Heart left ventricle (tissue), 16 donors: ENCODE measurements around the gene HFM1. TPM values are rescaled to one million over a fixed set of nuclear protein-coding genes. Genes with fewer than 3 reads are reported as not detected.

Experiments used
- ATAC-seq, 4 donors: fragments of 200-7000 bp; cut with Tn5 transposase; one replicate each; pipeline ENCODE4 v1.9.1; 2020 to 2022; ENCODE audit warnings: moderate library complexity in 4 of 4, mild to moderate bottlenecking in 3 of 4, moderate number of reproducible peaks in 1 of 4
- DNase-seq, 5 donors: peaks; one replicate each; pipeline ENCODE4 v3.0.0-alpha.2; 2020
- H3K27ac ChIP-seq, 12 donors: fragments of 200-600 bp; sonication (generic) in 4 of 12; one replicate each; pipeline versions ENCODE4 v1.5.0 to v1.8.0; 2016 to 2022; ENCODE audit warnings: mild to moderate bottlenecking in 2 of 12
- H3K27me3 ChIP-seq, 9 donors: fragments of 200-600 bp; sonication (generic) in 2 of 9; one replicate each; pipeline versions ENCODE4 v1.5.1 to v1.8.0; 2016 to 2022; ENCODE audit warnings: mild to moderate bottlenecking in 3 of 9
- H3K36me3 ChIP-seq, 9 donors: fragments of 200-600 bp; sonication (generic) in 2 of 9; one replicate each; pipeline versions ENCODE4 v1.5.0 to v1.8.0; 2018 to 2022; ENCODE audit warnings: mild to moderate bottlenecking in 2 of 9
- H3K4me1 ChIP-seq, 12 donors: fragments of 200-600 bp; sonication (generic) in 4 of 12; one replicate each; pipeline versions ENCODE4 v1.5.0 to v1.8.0; 2016 to 2022; ENCODE audit warnings: mild to moderate bottlenecking in 3 of 12
- H3K4me3 ChIP-seq, 12 donors: fragments of 200-600 bp; sonication (generic) in 4 of 12; one replicate each; pipeline versions ENCODE4 v1.5.0 to v1.8.0; 2017 to 2022; ENCODE audit warnings: mild to moderate bottlenecking in 9 of 12, moderate library complexity in 4 of 12
- H3K9me3 ChIP-seq, 12 donors: fragments of 200-600 bp; sonication (generic) in 4 of 12; one replicate each; pipeline versions ENCODE4 v1.5.0 to v1.8.0; 2016 to 2022; ENCODE audit warnings: mild to moderate bottlenecking in 1 of 12
- CTCF ChIP-seq, 12 donors: fragments of 200-600 bp; sonication (generic) in 4 of 12; IDR thresholded peaks; one replicate each; pipeline versions ENCODE4 v1.5.0 to v1.8.0; 2018 to 2022; ENCODE audit warnings: antibody characterized with exemption in 12 of 12, mild to moderate bottlenecking in 5 of 12
- POLR2A ChIP-seq, 2 donors: fragments of 450-650 bp; IDR thresholded peaks; one replicate each; pipeline ENCODE4 v1.6.1; 2017; ENCODE audit warnings: antibody characterized with exemption in 2 of 2, mild to moderate bottlenecking in 2 of 2, moderate library complexity in 2 of 2
- WGBS, 4 donors: extraction: QIAGEN DNeasy Blood & Tissue Kit in 2 of 4; methylation state at CpG; one replicate each; pipeline versions ENCODE4 v1.1.5 to v1.1.7; 2013 to 2018; 5-methylcytosine and 5-hydroxymethylcytosine counted together
- intact Hi-C, 10 donors: fragments of 100-400 bp; cut with DNase I; formaldehyde crosslinking; loops; one replicate each; pipeline versions ENCODE4 v1.11.1 to v1.14.2; 2022
- polyA plus RNA-seq, 2 donors: library from polyadenylated mRNA; stranded (reverse); fragments of 200-250 nt; gene quantifications; one replicate each; pipeline ENCODE4 v1.2.3, GENCODE V29; 2013
- total RNA-seq, 9 donors: library from RNA; depleted of rRNA in 2 of 9; stranded (reverse); fragments of >200 nt in 2 of 9; fragmentation: NEBNext Ultra II Directional in 3 of 9; extraction: Animal tissue kit (Norgen Biotek cat#: 25700) in 3 of 9; gene quantifications; one replicate each; pipeline versions ENCODE4 v1.1.0 to v1.2.4, GENCODE V29; 2016 to 2023
- donor health status: ischemic (EF 13 %, LVEDD 7.1; RV severe dilation, severe dysfunction).
- donor health status: healthy with polysubstance abuse.
- donor health status: DM: no; HTN: yes; CAD: no.
- donor health status: DM: no; HTN: no; CAD: no.
- donor health status: ischemic (EF 25% LVEDD 6.9; RV normal size, moderate dysfunction).
- donor health status: ischemic (EF 25% LVEDD 5.7; RV mildly dilated, moderate dysfunction).
- donor health status: healthy.
- donor health status: DM: yes; HTN: yes; CAD: no.
- donor health status: ischemic (EF 35%, LVEDD 5.7; RV mildly dilated, moderate dysfunction).
- donor health status: nonischemic (EF 11% LVEDD 7.7; RV severe dilation, severe dysfunction).
- donor health status: DM: yes; HTN: yes; CAD: no.
- donor health status: PGD.
- donor health status: ischemic (EF 29% LVEDD 5.4; RV normal size, mild dysfunction).
- donor health status: nonischemic (EF 23%, LVEDD 6.1; RV moderate dilation, normal function).

HFM1 gene
- total and polyA plus RNA-seq, 11 donors: 0.17 to 5.8 (median 2.3) TPM

GRCh38 chr1:91412371-91412770, 7.7 kb upstream of the HFM1 start:
- no peak overlapping the region for H3K4me3 ChIP-seq
- H3K36me3 ChIP-seq: no peaks in the 10 kb centered on the region
- intact Hi-C loops: loop anchor here in 1 of 10 donors (5.0 kb wide), 1 partner anchor 500 kb away; no protein-coding TSS in a partner anchor
- no peaks in the 10 kb centered on the region for H3K9me3 ChIP-seq
- peaks cover 0 to 3% (median 0%) of the 10 kb centered on the region in 9 donors for H3K27me3 ChIP-seq
- H3K27ac ChIP-seq: no peak overlapping the region
- TF ChIP-seq POLR2A (IDR thresholded peaks at IDR 0.05) (no peak), CTCF (IDR thresholded peaks at IDR 0.05) (no peak)
- no peaks in the 10 kb centered on the region for H3K4me1 ChIP-seq
- DNase-seq (no peak), ATAC-seq (no peak)

GRCh38 chr1:91406773-91407389, 2.2 kb upstream of the HFM1 start:
- Histone ChIP-seq H3K27me3 (peaks cover 0 to 17% (median 0%) of the 10 kb centered on the region in 9 donors), H3K36me3 (no peaks in the 10 kb centered on the region), H3K27ac (no peak overlapping the region), H3K4me3 (no peak overlapping the region), H3K4me1 (peaks cover 0 to 14% (median 0%) of the 10 kb centered on the region in 12 donors), H3K9me3 (no peaks in the 10 kb centered on the region)
- no peak for ATAC-seq
- intact Hi-C loops: loop anchor here in 5 of 10 donors (5.0 to 10.0 kb wide), 4 partner anchors 88 to 242 kb away; partner anchors contain the start of gene CDC7 (in 2 of the 5)
- TF ChIP-seq CTCF (IDR thresholded peaks at IDR 0.05) (peak in 1 of 12 donors; percentile 13), POLR2A (IDR thresholded peaks at IDR 0.05) (no peak)
- WGBS, 4 donors: 60 to 71% (median 66%) methylated on average over 7 of the region's 7 CpGs
- DNase-seq: no peak

- TF ChIP-seq CTCF (IDR thresholded peaks at IDR 0.05) (peak in 11 of 12 donors; percentile 21 to 63 (median 44)), POLR2A (IDR thresholded peaks at IDR 0.05) (no peak)
- no peaks in the 10 kb centered on the region for H3K36me3 ChIP-seq
- H3K27me3 ChIP-seq: peaks cover 0 to 17% (median 0%) of the 10 kb centered on the region in 9 donors
- DNase-seq (no peak), ATAC-seq (no peak)
- H3K9me3 ChIP-seq: no peaks in the 10 kb centered on the region
- peaks cover 0 to 19% (median 0%) of the 10 kb centered on the region in 12 donors for H3K4me1 ChIP-seq
- WGBS, 4 donors: 32 to 48% (median 40%) methylated on average over 3 of the region's 3 CpGs
- no peak overlapping the region for H3K4me3 ChIP-seq
- H3K27ac ChIP-seq: peak overlapping the region in 1 of 12 donors; percentile 4
- intact Hi-C loops: loop anchor here (1.0 to 10.0 kb wide), 7 partner anchors 93 to 237 kb away; partner anchors contain the start of gene CDC7 (in 3 of the 10)
These were observed 2.6 kb downstream of the HFM1 start for GRCh38 chr1:91402023-91402422.

- no peak overlapping the region for H3K4me3 ChIP-seq
- no peaks in the 10 kb centered on the region for H3K36me3 ChIP-seq
- peaks cover 0 to 18% (median 0%) of the 10 kb centered on the region in 12 donors for H3K4me1 ChIP-seq
- 61 to 78% (median 67%) methylated on average over 6 of the region's 6 CpGs for WGBS, 4 donors
- peaks cover 0 to 17% (median 0%) of the 10 kb centered on the region in 9 donors for H3K27me3 ChIP-seq
- H3K9me3 ChIP-seq: no peaks in the 10 kb centered on the region
- DNase-seq (peak in 2 of 5 donors; percentile 14 to 30), ATAC-seq (peak in 2 of 4 donors; percentile 23 to 48)
- intact Hi-C loops: loop anchor here in 8 of 10 donors (2.0 to 10.0 kb wide), 6 partner anchors 95 to 235 kb away; partner anchors contain the start of gene CDC7 (in 3 of the 8)
- TF ChIP-seq POLR2A (IDR thresholded peaks at IDR 0.05): no peak
- no peak for TF ChIP-seq CTCF (IDR thresholded peaks at IDR 0.05)
- H3K27ac ChIP-seq: no peak overlapping the region
These were observed 4.4 kb downstream of the HFM1 start for GRCh38 chr1:91400133-91400725.
